ENCODE measurements around the gene LEMD1.
"Not testable (repeated sequence)": the region's sequence is repeated elsewhere in the genome, so short reads cannot be mapped to it uniquely, and the experiment has no call there.

Gene LEMD1

DNA sequence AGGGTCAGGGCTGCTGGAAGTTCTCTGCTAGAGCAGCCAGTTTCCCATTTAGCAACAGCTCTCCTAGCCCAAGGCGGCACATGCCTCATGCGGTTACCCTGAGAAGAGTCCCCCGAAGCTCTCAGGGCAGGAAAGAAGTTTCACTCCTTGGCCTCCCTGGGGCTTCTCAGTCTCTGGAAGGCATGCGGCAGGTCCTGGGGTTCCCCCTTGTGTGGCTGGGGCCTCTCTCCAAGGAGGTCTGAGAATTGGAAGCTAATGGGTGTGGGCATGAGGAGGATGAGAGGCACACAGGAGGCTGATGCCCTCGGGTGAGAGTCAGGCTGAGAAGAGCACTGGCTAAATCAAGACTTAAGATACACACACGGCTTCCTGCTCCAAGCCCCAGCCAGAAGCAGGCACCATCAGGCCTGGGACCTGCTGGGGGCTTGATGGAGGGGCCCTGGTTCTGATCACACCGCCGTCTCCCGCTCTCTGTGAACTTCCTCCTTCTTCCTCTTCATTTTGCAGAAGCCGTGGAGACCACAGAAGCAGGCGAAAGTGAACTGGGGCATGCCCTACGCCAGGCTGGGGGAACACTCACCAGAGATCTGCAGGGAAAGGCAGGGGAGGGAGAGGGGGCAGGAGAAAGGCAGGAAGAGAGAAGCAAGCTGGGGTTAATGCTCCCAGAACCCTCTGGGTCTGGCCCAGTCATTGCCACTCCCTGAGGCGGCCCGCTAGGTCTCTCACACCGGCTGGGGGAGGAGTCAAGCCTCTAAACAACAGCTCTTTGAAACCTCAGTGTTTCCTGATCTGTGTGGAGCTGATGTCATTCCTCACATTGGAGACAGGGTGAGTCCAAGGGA lies 18.8 kb upstream of the LEMD1 start:
- no peak overlapping the region for H3K9ac ChIP-seq (ENCODE audit: low read length in 5 of 5)
- no peak overlapping the region for H3K27ac ChIP-seq (ENCODE audit: low read depth, low read length)
- peaks cover 6 to 30% (median 14%) of the 10 kb centered on the region in 5 donors for H3K27me3 ChIP-seq (ENCODE audit: control insufficient read depth in 5 of 5, insufficient read depth in 4 of 5, low read length in 5 of 5)
- H3K36me3 ChIP-seq (ENCODE audit: control insufficient read depth in 5 of 5, insufficient read depth in 5 of 5, low read length in 5 of 5): no peaks in the 10 kb centered on the region
- H3K4me1 ChIP-seq (ENCODE audit: control insufficient read depth in 5 of 5, insufficient read depth in 5 of 5, low read length in 5 of 5): peaks cover 6 to 57% (median 49%) of the 10 kb centered on the region in 5 donors
- H3K4me3 ChIP-seq (ENCODE audit: low read depth in 1 of 5, low read length in 5 of 5): peak overlapping the region in 2 of 5 donors; percentile 32 to 37
- no peaks in the 10 kb centered on the region for H3K9me3 ChIP-seq (ENCODE audit: control insufficient read depth in 5 of 5, low read length in 5 of 5)

DNA sequence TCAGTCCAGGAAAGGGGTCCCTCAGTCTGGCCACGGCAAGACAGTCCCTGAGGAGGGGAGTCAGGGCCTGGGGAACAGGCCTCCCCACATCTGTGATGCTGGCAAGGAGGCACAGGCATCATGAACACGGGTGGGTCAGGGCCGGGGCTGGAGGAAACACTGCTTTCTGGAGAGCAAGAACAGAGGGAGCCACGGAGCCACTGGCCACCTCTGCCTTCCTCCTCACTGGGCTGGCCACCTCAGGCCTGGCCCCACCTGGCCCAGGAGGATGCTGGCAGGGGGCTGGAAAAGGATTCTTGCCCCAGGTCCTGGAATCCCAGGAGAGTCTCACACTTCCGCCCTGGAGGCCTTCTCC lies 18.2 kb upstream of the LEMD1 start:
- H3K36me3 ChIP-seq (ENCODE audit: control insufficient read depth in 5 of 5, insufficient read depth in 5 of 5, low read length in 5 of 5): no peaks in the 10 kb centered on the region
- H3K9ac ChIP-seq (ENCODE audit: low read length in 5 of 5): no peak overlapping the region
- no peaks in the 10 kb centered on the region for H3K9me3 ChIP-seq (ENCODE audit: control insufficient read depth in 5 of 5, low read length in 5 of 5)
- H3K4me1 ChIP-seq (ENCODE audit: control insufficient read depth in 5 of 5, insufficient read depth in 5 of 5, low read length in 5 of 5): peaks cover 6 to 51% (median 44%) of the 10 kb centered on the region in 5 donors
- H3K27ac ChIP-seq (ENCODE audit: low read depth, low read length): no peak overlapping the region
- no peak overlapping the region for H3K4me3 ChIP-seq (ENCODE audit: low read depth in 1 of 5, low read length in 5 of 5)
- H3K27me3 ChIP-seq (ENCODE audit: control insufficient read depth in 5 of 5, insufficient read depth in 4 of 5, low read length in 5 of 5): peaks cover 6 to 35% (median 15%) of the 10 kb centered on the region in 5 donors

DNA sequence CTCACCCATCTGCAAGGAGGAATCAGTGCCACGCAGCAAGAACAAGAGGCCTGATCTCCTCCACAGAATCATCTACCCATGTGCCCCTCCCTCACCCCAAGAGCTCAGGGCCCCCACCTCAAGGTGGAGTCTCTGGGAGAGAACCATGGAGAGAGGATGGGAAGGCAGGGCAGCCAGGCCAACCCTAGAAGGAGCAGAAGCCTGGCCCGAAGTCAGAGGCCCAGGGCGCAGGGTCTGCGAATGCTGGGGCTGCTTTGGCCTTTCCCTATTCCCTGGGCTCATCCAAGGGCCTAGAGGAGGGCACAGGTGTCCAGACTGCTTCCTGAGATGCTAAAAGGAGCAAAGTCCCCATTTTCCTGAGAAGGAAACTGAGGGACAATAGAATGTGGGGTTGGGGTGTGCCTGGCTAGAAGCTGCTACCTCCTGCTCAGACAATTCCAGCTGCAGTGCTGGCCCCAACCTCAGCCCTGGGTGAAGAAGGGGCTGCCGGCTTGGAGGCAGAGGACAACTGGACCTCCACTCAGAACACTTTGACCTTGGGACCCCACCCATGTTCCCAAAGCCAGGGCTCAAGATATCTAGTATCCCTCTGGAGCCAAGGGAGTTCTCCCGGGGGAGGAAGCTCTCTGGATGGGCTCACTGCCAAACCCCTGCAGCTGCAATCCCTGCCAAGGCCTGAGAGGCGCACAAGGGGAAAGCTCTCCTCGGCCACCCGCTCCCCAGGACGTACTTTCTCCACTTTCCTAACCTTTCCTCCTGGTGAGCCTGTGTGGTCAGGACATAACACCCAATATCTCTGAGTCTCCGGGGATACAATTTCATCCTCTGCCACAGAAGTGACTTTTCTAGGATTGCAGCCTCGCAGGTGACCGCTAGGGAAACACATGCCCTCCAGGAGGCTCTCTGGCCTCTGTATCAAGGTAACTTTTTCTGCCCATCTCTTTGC lies 16.6 kb upstream of the LEMD1 start:
- H3K4me3 ChIP-seq (ENCODE audit: low read depth in 1 of 5, low read length in 5 of 5): peak overlapping the region in 3 of 5 donors; percentile 13 to 33 (median 20)
- H3K9me3 ChIP-seq (ENCODE audit: control insufficient read depth in 5 of 5, low read length in 5 of 5): no peaks in the 10 kb centered on the region
- peaks cover 3 to 48% (median 35%) of the 10 kb centered on the region in 5 donors for H3K4me1 ChIP-seq (ENCODE audit: control insufficient read depth in 5 of 5, insufficient read depth in 5 of 5, low read length in 5 of 5)
- H3K27me3 ChIP-seq (ENCODE audit: control insufficient read depth in 5 of 5, insufficient read depth in 4 of 5, low read length in 5 of 5): peaks cover 10 to 42% (median 21%) of the 10 kb centered on the region in 5 donors
- H3K36me3 ChIP-seq (ENCODE audit: control insufficient read depth in 5 of 5, insufficient read depth in 5 of 5, low read length in 5 of 5): no peaks in the 10 kb centered on the region
- no peak overlapping the region for H3K27ac ChIP-seq (ENCODE audit: low read depth, low read length)
- no peak overlapping the region for H3K9ac ChIP-seq (ENCODE audit: low read length in 5 of 5)

DNA sequence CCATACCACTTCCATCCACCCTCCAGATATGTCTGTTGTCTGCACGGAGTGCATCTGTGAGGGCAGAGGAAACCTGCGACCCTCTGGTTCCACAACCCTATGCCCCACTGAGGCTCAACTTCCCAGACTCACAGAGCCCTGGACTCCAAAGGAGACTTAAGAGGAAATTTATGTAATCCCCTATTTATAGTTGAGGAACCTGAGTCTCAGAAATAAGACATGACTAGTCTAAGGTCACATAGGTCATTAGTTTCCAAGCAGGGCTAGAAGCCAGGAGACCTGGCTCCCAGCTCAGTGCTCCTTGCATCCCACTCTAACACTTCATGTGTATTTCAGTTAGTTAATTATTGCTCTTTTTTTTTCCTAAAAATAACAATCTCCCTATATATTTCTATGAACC lies 15.7 kb upstream of the LEMD1 start:
- H3K4me1 ChIP-seq (ENCODE audit: control insufficient read depth in 5 of 5, insufficient read depth in 5 of 5, low read length in 5 of 5): peaks cover 3 to 48% (median 35%) of the 10 kb centered on the region in 5 donors

DNA sequence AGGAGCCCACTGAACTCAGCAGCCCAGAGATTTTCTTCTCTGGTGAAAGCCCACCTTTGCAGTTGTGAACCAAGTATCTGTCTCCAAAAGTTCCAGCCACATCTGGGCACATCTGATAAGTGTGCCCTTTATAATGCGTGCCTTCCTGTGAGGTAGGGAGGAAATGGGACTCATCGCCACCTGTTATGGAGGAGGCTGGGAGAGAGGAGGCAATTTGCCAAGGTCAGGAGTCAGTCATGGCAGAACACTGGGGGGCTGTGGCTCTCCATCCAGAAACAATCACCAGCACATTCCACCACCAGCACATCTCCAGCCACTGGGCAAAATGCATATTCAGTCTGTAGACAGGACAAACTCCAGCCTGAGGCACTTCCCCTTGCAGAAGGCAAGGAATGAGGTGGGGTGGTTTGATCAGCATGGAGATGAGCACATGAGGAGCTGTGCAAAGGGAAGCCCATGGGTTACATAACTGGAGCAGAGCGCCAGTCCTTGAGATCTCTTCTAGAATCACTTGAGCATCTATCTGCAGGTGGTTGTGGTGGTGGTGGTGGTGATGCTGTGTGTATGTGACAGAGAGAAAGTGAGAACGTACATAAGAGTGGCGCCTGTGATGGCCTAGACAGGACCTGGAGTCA lies 15.0 kb upstream of the LEMD1 start:
- no peak overlapping the region for H3K27ac ChIP-seq (ENCODE audit: low read depth, low read length)
- peaks cover 3 to 47% (median 35%) of the 10 kb centered on the region in 5 donors for H3K4me1 ChIP-seq (ENCODE audit: control insufficient read depth in 5 of 5, insufficient read depth in 5 of 5, low read length in 5 of 5)
- H3K36me3 ChIP-seq (ENCODE audit: control insufficient read depth in 5 of 5, insufficient read depth in 5 of 5, low read length in 5 of 5): no peaks in the 10 kb centered on the region

More for the DNA sequence above, 15.7 kb upstream of the LEMD1 start:
- H3K36me3 ChIP-seq (ENCODE audit: control insufficient read depth in 5 of 5, insufficient read depth in 5 of 5, low read length in 5 of 5): no peaks in the 10 kb centered on the region
- H3K27ac ChIP-seq (ENCODE audit: low read depth, low read length): no peak overlapping the region
- no peak overlapping the region for H3K4me3 ChIP-seq (ENCODE audit: low read depth in 1 of 5, low read length in 5 of 5)
- no peak overlapping the region for H3K9ac ChIP-seq (ENCODE audit: low read length in 5 of 5)
- H3K9me3 ChIP-seq (ENCODE audit: control insufficient read depth in 5 of 5, low read length in 5 of 5): no peaks in the 10 kb centered on the region
- H3K27me3 ChIP-seq (ENCODE audit: control insufficient read depth in 5 of 5, insufficient read depth in 4 of 5, low read length in 5 of 5): peaks cover 10 to 42% (median 21%) of the 10 kb centered on the region in 5 donors

DNA sequence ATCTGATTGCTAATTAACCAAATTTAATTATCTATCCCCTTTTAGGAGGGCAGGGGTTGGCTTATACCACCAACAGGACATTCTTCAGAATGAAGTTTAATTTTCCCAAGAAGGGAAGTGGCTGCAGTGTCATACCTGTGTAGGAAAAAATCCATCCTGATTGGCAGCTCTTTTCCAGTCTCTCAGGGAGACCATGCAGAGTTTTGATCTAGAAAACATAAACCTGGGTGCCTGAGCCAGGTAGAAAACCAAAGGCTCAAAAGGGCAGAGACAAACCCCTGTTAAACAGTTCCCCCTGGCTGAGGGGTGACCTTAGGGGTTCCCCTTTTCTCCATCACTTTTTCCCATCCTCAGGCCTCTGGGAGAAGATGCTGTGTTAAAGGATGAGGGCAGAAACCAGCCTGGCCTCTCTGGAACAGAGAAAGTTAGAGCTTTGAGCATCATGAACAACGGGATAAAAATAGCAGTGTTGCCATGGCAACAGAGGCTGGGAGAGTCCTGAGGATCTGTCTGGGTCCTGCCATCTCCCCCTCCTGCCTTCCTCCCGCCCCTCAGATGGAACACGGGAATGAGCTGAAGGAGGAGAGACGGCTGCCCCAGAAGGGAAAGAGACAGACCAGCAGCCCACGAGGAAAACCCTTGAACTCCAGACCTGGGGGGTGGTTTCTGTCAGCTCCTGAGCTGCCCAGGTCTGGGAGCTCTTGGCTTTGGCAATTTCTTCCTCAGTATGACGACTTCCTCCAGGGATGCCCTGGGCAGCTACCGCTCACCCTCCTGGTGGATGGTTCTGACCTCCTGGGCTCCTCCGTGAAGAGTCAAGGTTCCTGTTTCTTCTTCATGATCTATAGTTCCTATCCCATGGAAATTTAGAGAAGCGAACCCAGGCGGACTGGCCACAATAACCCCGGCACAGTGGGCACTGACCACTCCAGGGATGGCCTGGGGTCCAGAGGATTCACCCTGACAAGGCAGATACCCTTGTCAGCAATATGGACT lies 14.0 kb upstream of the LEMD1 start:
- no peak overlapping the region for H3K27ac ChIP-seq (ENCODE audit: low read depth, low read length)
- no peak overlapping the region for H3K9ac ChIP-seq (ENCODE audit: low read length in 5 of 5)
- no peak overlapping the region for H3K4me3 ChIP-seq (ENCODE audit: low read depth in 1 of 5, low read length in 5 of 5)
- H3K36me3 ChIP-seq (ENCODE audit: control insufficient read depth in 5 of 5, insufficient read depth in 5 of 5, low read length in 5 of 5): no peaks in the 10 kb centered on the region
- no peaks in the 10 kb centered on the region for H3K9me3 ChIP-seq (ENCODE audit: control insufficient read depth in 5 of 5, low read length in 5 of 5)
- H3K27me3 ChIP-seq (ENCODE audit: control insufficient read depth in 5 of 5, insufficient read depth in 4 of 5, low read length in 5 of 5): peaks cover 14 to 51% (median 21%) of the 10 kb centered on the region in 5 donors
- peaks cover 4 to 39% (median 29%) of the 10 kb centered on the region in 5 donors for H3K4me1 ChIP-seq (ENCODE audit: control insufficient read depth in 5 of 5, insufficient read depth in 5 of 5, low read length in 5 of 5)

More for the DNA sequence above, 15.0 kb upstream of the LEMD1 start:
- Histone ChIP-seq H3K27me3 (ENCODE audit: control insufficient read depth in 5 of 5, insufficient read depth in 4 of 5, low read length in 5 of 5) (peaks cover 14 to 47% (median 21%) of the 10 kb centered on the region in 5 donors), H3K4me3 (ENCODE audit: low read depth in 1 of 5, low read length in 5 of 5) (no peak overlapping the region), H3K9me3 (ENCODE audit: control insufficient read depth in 5 of 5, low read length in 5 of 5) (no peaks in the 10 kb centered on the region), H3K9ac (ENCODE audit: low read length in 5 of 5) (no peak overlapping the region)

DNA sequence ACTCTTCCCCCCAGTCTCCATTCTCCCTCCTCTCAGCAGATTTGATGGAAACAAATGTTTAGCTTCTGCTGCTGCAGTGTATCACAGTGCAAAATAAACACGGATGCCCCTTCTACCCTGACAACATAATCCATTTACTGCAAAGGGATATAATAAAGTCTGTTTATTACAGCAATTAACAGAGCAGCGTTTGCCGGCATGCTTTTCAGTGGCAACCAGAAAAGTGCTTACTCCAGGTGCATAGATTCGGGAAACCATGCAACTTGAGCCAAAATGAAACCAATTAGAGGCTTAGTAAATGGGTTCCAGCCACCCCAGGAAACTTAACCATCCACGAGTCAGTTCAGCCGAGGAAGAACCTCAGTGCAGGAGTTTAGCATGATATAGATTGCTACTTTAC lies 12.9 kb upstream of the LEMD1 start:
- H3K27me3 ChIP-seq (ENCODE audit: control insufficient read depth in 5 of 5, insufficient read depth in 4 of 5, low read length in 5 of 5): peaks cover 6 to 44% (median 20%) of the 10 kb centered on the region in 5 donors
- no peak overlapping the region for H3K9ac ChIP-seq (ENCODE audit: low read length in 5 of 5)
- no peaks in the 10 kb centered on the region for H3K36me3 ChIP-seq (ENCODE audit: control insufficient read depth in 5 of 5, insufficient read depth in 5 of 5, low read length in 5 of 5)
- H3K4me1 ChIP-seq (ENCODE audit: control insufficient read depth in 5 of 5, insufficient read depth in 5 of 5, low read length in 5 of 5): peaks cover 6 to 34% (median 28%) of the 10 kb centered on the region in 5 donors
- no peaks in the 10 kb centered on the region for H3K9me3 ChIP-seq (ENCODE audit: control insufficient read depth in 5 of 5, low read length in 5 of 5)
- H3K4me3 ChIP-seq (ENCODE audit: low read depth in 1 of 5, low read length in 5 of 5): no peak overlapping the region
- H3K27ac ChIP-seq (ENCODE audit: low read depth, low read length): no peak overlapping the region

DNA sequence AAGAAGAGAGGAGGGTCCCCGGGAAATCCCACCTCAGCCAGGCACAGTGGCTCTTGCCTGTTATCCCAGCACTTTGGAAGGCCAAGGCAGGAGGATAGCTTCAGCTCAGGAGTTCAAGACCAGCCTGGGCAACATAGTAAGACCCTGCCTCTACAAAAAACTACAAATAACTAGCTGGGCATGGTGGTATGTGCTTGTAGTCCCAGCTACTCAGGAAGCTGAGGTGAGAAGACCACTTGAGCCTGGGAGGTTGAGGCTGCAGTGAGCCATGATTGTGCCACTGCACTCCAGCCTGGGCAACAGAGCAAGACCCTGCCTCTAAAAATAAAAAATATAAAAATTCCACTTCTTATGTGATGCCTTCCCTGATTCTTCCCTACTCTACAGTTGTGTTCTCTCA lies 10.8 kb upstream of the LEMD1 start:
- H3K9me3 ChIP-seq (ENCODE audit: control insufficient read depth in 5 of 5, low read length in 5 of 5); H3K4me3 ChIP-seq (ENCODE audit: low read depth in 1 of 5, low read length in 5 of 5); H3K27ac ChIP-seq (ENCODE audit: low read depth, low read length); H3K36me3 ChIP-seq (ENCODE audit: control insufficient read depth in 5 of 5, insufficient read depth in 5 of 5, low read length in 5 of 5); H3K9ac ChIP-seq (ENCODE audit: low read length in 5 of 5): not testable (repeated sequence)
- H3K27me3 ChIP-seq (ENCODE audit: control insufficient read depth in 5 of 5, insufficient read depth in 4 of 5, low read length in 5 of 5): peaks cover 6 to 42% (median 24%) of the 10 kb centered on the region in 5 donors
- peaks cover 0 to 15% (median 12%) of the 10 kb centered on the region in 5 donors for H3K4me1 ChIP-seq (ENCODE audit: control insufficient read depth in 5 of 5, insufficient read depth in 5 of 5, low read length in 5 of 5)

DNA sequence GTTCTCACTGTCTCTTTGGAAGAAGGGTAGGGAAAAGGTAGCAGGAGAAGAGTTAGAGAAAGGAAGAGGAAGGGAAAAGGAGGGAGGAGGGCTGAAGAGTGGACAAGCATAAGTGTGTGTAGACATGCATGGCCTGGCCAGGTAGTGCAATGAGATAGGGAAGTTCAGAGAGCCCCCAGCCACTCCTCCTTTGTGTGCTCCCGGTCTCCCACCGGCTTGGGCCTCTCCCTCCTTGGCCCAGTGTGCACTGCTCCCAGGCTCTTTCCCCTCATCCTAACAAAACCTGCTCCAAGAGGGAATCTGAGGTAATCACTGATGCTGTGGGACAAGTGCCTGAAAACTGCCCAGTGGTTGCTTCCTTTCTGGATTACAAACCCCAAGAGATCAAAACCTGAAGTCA lies 10.3 kb upstream of the LEMD1 start:
- Histone ChIP-seq H3K9ac (ENCODE audit: low read length in 5 of 5) (no peak overlapping the region), H3K27me3 (ENCODE audit: control insufficient read depth in 5 of 5, insufficient read depth in 4 of 5, low read length in 5 of 5) (peaks cover 6 to 37% (median 21%) of the 10 kb centered on the region in 5 donors), H3K27ac (ENCODE audit: low read depth, low read length) (no peak overlapping the region), H3K4me3 (ENCODE audit: low read depth in 1 of 5, low read length in 5 of 5) (no peak overlapping the region), H3K4me1 (ENCODE audit: control insufficient read depth in 5 of 5, insufficient read depth in 5 of 5, low read length in 5 of 5) (peaks cover 0 to 12% (median 9%) of the 10 kb centered on the region in 5 donors), H3K9me3 (ENCODE audit: control insufficient read depth in 5 of 5, low read length in 5 of 5) (no peaks in the 10 kb centered on the region), H3K36me3 (ENCODE audit: control insufficient read depth in 5 of 5, insufficient read depth in 5 of 5, low read length in 5 of 5) (no peaks in the 10 kb centered on the region)

Measured in subcutaneous abdominal adipose tissue (tissue), 5 donors.